ENCODE data around the gene MEGF11.

MEGF11 gene

GRCh38 chr15:65912235-65912634, 341.3 kb downstream of the MEGF11 start:
- no peaks in the 10 kb centered on the region for H3K9me3 ChIP-seq
- no peak for DNase-seq
- H3K4me3 ChIP-seq, result no peak overlapping the region
- H3K27me3 ChIP-seq, result no peaks in the 10 kb centered on the region
- TF ChIP-seq CTCF (IDR thresholded peaks at IDR 0.05), result no peak
- H3K4me1 ChIP-seq, result peaks cover 0 to 12% (median 11%) of the 10 kb centered on the region in 4 donors
- intact Hi-C loops (cut with DNase I; ENCODE audit: low total_unique reads), result loop anchor here (10.0 kb wide), 1 partner anchor 353 kb away; no protein-coding TSS in a partner anchor
- no peak overlapping the region for H3K27ac ChIP-seq
- H3K36me3 ChIP-seq, result peaks cover 0 to 43% (median 25%) of the 10 kb centered on the region in 3 donors

GRCh38 chr15:65910341-65910740, 343.2 kb downstream of the MEGF11 start:
- no peak for TF ChIP-seq CTCF (IDR thresholded peaks at IDR 0.05)
- intact Hi-C loops (cut with DNase I; ENCODE audit: low total_unique reads), result loop anchor here (10.0 kb wide), 1 partner anchor 354 kb away; no protein-coding TSS in a partner anchor
- no peaks in the 10 kb centered on the region for H3K9me3 ChIP-seq
- no peaks in the 10 kb centered on the region for H3K4me1 ChIP-seq
- no peak overlapping the region for H3K4me3 ChIP-seq
- no peak overlapping the region for H3K27ac ChIP-seq
- peaks cover 5 to 61% (median 27%) of the 10 kb centered on the region in 3 donors for H3K36me3 ChIP-seq
- no peaks in the 10 kb centered on the region for H3K27me3 ChIP-seq
- DNase-seq, result no peak

- Histone ChIP-seq H3K27ac (no peak overlapping the region), H3K36me3 (peaks cover 5 to 66% (median 32%) of the 10 kb centered on the region in 3 donors), H3K27me3 (no peaks in the 10 kb centered on the region), H3K4me1 (no peaks in the 10 kb centered on the region), H3K4me3 (no peak overlapping the region), H3K9me3 (no peaks in the 10 kb centered on the region)
- no peak for TF ChIP-seq CTCF (IDR thresholded peaks at IDR 0.05)
- intact Hi-C loops (cut with DNase I; ENCODE audit: low total_unique reads), result loop anchor here (10.0 kb wide), 1 partner anchor 355 kb away; no protein-coding TSS in a partner anchor
- DNase-seq, result no peak
Observed at GRCh38 chr15:65909831-65910230, 343.7 kb downstream of the MEGF11 start.

GRCh38 chr15:65908876-65909275, 344.7 kb downstream of the MEGF11 start:
- no peak for TF ChIP-seq CTCF (IDR thresholded peaks at IDR 0.05)
- Histone ChIP-seq H3K4me1 (no peaks in the 10 kb centered on the region), H3K9me3 (no peaks in the 10 kb centered on the region), H3K27me3 (no peaks in the 10 kb centered on the region), H3K27ac (no peak overlapping the region), H3K4me3 (no peak overlapping the region), H3K36me3 (peaks cover 5 to 73% (median 41%) of the 10 kb centered on the region in 3 donors)
- no peak for DNase-seq
- intact Hi-C loops (cut with DNase I; ENCODE audit: low total_unique reads), result no loop called here

- no peak for DNase-seq
- H3K36me3 ChIP-seq, result peaks cover 5 to 76% (median 44%) of the 10 kb centered on the region in 3 donors
- no peaks in the 10 kb centered on the region for H3K9me3 ChIP-seq
- intact Hi-C loops (cut with DNase I; ENCODE audit: low total_unique reads), result no loop called here
- H3K27ac ChIP-seq, result no peak overlapping the region
- no peaks in the 10 kb centered on the region for H3K4me1 ChIP-seq
- H3K4me3 ChIP-seq, result no peak overlapping the region
- H3K27me3 ChIP-seq, result no peaks in the 10 kb centered on the region
- no peak for TF ChIP-seq CTCF (IDR thresholded peaks at IDR 0.05)
Observed at GRCh38 chr15:65907661-65908060, 345.9 kb downstream of the MEGF11 start.

- H3K36me3 ChIP-seq, result peaks cover 5 to 67% (median 50%) of the 10 kb centered on the region in 3 donors
- H3K27me3 ChIP-seq, result no peaks in the 10 kb centered on the region
- no peak overlapping the region for H3K4me3 ChIP-seq
- intact Hi-C loops (cut with DNase I; ENCODE audit: low total_unique reads), result no loop called here
- no peak overlapping the region for H3K27ac ChIP-seq
- no peak for DNase-seq
- TF ChIP-seq CTCF (IDR thresholded peaks at IDR 0.05), result no peak
- no peaks in the 10 kb centered on the region for H3K9me3 ChIP-seq
- no peaks in the 10 kb centered on the region for H3K4me1 ChIP-seq
Observed at GRCh38 chr15:65906396-65906795, 347.2 kb downstream of the MEGF11 start.

All from tibial artery (tissue), 4 donors.